KBM-7 (cell line): ENCODE data around the gene TMEM82.

Experiments
- DNase-seq: peaks from one replicate; pipeline ENCODE4 v3.0.0-alpha.2; 2015
- in situ Hi-C: fragments of 300-500 bp; cut with MboI; formaldehyde crosslinking; loops from 2 replicates; pipeline ENCODE4 v1.14.3; 2020; ENCODE audit warnings: low sequenced_read_pairs, low pct_unique_long_range_greater_than_20kb, mixed read lengths

Gene TMEM82

DNA sequence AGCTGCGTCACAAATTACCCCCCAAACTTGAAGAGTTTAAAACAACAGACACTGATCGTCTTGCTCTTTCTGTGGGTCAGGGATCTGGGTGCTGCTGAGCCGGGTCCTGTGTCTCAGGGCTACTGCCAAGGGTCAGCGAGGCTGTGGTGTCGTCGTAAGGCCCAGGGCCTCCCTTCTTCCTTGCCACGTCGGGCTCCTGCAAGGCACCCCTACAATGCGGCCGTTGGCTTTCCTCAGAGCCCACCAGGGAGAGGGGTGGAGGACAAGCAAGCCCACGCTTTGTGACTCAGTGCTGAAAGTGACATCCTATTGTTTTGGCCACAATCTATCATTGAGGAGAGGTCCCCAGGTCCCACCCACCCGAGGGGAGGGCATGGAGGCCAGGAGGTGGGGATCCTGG, 8.6 kb downstream of the TMEM82 start:
- in situ Hi-C loops, result no loop called here
- DNase-seq, result no peak

DNA sequence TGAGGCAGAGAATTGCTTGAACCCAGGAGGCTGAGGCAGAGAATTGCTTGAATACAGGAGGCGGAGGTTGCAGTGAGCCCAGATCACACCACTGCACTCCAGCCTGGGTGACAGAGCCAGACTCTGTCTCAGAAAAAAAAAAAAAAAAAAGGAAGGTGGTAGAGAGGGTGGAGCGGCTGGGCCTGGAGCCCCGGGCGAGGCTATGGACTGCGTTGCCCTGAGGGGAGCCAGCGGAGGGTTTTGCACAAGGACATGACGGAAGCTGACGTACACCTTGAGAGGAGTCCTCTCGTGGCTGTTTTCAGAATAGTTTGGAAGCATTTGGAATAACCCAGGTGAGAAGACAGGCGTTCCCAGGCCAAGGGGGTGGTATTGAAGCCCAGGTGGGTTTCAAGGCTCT, 9.4 kb downstream of the TMEM82 start:
- in situ Hi-C loops, result no loop called here
- no peak for DNase-seq

DNA sequence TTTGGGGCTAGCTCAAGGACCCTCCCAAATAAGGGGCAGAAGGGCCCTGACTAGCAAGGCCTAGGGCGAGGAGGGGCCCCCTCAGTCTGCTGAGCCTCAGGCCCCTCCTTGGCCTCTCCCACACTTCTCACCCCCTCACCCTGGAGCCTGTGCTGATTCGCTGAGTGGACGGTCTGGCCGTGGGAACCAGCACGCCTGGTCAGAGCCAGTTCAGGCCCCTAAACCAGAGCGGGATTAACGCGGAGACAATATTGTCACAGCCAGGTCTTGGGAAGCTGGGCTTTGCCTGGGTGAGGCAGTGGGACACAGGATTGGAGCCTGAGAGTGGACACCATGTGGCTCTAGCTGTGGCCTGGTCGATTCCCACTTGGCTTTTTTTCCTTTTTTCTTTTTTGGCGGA, 11.5 kb downstream of the TMEM82 start:
- in situ Hi-C loops, result no loop called here

GRCh38 chr1:15755021-15755645, 12.8 kb downstream of the TMEM82 start:
- DNase-seq, result no peak
- in situ Hi-C loops, result no loop called here

More for the DNA sequence above, 11.5 kb downstream of the TMEM82 start:
- no peak for DNase-seq

- no peak for DNase-seq
- in situ Hi-C loops, result no loop called here
These were observed 13.3 kb downstream of the TMEM82 start for GRCh38 chr1:15755646-15756040.

- in situ Hi-C loops, result no loop called here
- DNase-seq, result no peak
These were observed 14.1 kb downstream of the TMEM82 start for GRCh38 chr1:15756143-15757015.

GRCh38 chr1:15757016-15757543, 14.8 kb downstream of the TMEM82 start:
- in situ Hi-C loops, result no loop called here
- no peak for DNase-seq

DNA sequence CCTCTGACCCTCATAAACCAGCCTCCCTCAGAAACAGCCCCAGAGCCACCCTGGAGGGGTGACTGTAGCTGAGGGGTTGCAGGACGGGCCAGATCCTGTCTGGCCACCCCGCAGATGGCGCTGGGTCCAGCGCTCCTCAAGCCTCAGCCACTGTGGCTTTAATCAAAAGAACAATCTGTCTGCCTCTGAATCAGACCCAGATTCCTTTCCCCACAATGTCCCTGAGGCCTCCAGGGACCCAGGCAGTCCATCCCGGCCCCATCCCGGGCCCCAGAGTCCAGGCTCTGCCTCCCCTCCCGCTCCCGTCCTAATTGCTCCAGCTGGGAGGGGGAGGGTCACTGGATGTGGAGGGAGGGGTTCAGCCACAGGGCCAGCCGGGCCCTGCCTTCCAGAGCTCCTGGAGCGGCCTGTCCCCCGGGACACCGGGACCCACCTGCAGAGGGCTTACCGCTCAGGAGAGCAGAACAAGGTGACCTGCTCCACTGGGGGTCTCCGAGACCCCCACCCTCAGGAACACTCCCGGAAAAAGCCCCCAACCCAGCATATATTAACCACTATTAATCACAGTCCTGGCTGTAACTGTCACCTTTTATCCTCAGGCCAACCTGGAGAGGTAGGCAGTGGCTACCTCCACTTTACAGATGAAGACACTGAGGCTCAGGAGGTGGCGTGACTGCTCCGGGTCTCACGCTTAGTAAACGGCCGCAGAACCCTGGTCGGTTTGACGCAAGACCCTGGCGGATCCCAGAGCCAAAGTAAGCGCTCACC, 15.5 kb downstream of the TMEM82 start:
- in situ Hi-C loops, result no loop called here
- no peak for DNase-seq

- in situ Hi-C loops, result no loop called here
- no peak for DNase-seq
These were observed 16.1 kb downstream of the TMEM82 start, which contains the start of gene FBLIM1 for GRCh38 chr1:15758343-15758931. FBLIM1 (plus strand) TSS chr1:15758795; CDS start chr1:15764984, 6,189 bp downstream.

- in situ Hi-C loops, result no loop called here
- DNase-seq, result peak; percentile 12
These were observed 16.8 kb downstream of the TMEM82 start for GRCh38 chr1:15758953-15759661.

DNA sequence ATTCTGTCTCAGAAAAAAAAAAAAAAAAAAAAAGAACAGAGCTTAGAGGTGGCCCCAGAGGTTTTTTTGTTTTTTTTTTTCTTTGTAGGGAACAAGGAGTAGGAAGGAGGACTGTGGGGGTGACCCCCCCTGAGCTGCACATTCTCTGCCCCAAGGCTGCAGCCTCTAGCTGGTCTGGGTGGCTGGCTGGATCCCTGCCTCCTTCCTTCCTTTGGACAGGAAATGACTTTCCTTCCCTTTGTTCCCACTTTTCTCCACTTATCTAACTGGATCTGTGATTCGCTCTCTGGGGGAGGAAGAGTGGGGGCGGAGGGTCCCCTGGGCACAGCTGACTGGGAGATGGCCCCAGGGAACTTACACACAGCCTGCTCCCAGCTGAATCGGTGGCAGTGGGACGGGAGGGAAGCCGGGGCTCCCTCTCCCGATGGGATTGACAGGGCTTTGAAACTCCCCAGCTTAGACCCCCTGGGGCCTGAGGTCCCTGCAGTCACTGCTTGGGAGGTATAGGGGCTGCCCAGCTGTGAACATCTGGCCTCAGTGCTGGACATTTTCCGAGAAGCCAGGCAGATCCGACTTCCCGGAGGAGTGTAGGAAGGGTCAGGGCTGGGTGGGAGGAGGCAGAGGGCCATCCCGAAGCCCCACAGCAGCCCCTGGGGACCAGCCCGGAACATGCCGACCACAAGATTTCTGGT, 18.4 kb downstream of the TMEM82 start:
- DNase-seq, result peak; percentile 9
- in situ Hi-C loops, result no loop called here

GRCh38 chr1:15761366-15762128, 19.2 kb downstream of the TMEM82 start:
- DNase-seq, result no peak
- in situ Hi-C loops, result no loop called here

DNA sequence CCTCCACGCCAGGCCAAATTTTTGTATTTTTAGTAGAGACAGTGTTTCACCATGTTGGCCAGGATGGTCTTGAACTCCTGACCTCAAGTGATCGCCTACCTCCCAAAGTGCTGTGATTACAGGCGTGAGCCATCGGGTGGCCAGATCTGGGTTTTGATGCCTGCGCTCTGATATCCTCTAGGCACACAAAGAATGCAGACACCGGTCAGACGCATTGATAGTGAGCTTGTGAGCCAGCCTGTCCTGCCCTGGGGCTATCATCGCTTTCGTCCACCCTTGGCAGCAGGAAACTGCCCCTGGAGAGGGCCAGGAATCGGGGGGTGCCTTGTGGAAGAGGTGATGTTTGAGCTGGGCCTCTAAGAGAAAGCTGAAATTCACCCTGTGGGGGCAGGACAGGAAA, 20.2 kb downstream of the TMEM82 start:
- in situ Hi-C loops, result no loop called here
- DNase-seq, result no peak

GRCh38 chr1:15764269-15764764, 22.0 kb downstream of the TMEM82 start:
- DNase-seq, result no peak
- in situ Hi-C loops, result no loop called here

DNA sequence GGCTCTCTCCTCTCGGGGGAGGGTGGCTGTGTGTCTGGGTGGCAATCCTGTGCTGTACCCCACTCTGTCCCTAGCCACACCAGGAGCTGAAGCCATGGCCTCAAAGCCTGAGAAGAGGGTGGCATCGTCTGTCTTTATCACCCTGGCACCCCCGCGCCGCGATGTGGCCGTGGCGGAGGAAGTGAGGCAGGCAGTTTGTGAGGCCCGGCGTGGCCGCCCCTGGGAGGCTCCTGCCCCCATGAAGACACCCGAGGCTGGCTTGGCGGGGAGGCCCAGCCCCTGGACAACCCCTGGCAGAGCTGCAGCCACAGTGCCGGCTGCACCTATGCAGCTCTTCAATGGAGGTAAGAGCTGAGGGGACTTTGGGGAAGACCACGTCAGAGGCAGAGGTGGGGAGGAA, 22.6 kb downstream of the TMEM82 start:
- no peak for DNase-seq
- in situ Hi-C loops, result no loop called here

GRCh38 chr1:15765495-15766194, 23.3 kb downstream of the TMEM82 start:
- in situ Hi-C loops, result no loop called here
- DNase-seq, result no peak

DNA sequence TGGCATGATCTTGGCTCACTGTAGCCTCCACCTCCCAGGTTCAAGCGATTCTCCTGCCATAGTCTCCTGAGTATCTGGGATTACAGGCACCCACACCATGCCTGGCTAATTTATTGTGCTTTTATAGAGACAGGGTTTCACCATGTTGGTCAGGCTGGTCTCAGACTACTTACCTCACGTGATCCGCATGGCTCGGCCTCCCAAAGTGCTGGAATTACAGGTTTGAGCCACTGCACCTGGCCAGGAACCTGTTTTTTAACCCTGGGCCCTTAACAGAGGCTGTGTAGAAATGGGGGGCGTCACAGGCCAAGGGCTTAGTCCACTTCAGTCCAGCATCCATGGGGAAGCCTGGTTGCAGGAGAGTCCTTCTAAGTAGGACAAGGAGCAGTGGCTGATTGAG, 25.6 kb downstream of the TMEM82 start:
- DNase-seq, result no peak
- in situ Hi-C loops, result no loop called here
